ENCODE measurements around the gene LHFPL2. TPM values are rescaled to one million over a fixed set of nuclear protein-coding genes. Genes with fewer than 3 reads are reported as not detected.

The LHFPL2 gene
- total RNA-seq, 1 experiment from 2014 or later: 35.1 TPM

- DNase-seq (ENCODE audit: low read depth): peak; percentile 100
These were observed 143.6 kb downstream of the LHFPL2 start for GRCh38 chr5:78504704-78505677.

GRCh38 chr5:78503958-78504653, 144.5 kb downstream of the LHFPL2 start:
- DNase-seq (ENCODE audit: low read depth): no peak

- DNase-seq (ENCODE audit: low read depth): no peak
These were observed 146.9 kb downstream of the LHFPL2 start for GRCh38 chr5:78501411-78502352.

- no peak for DNase-seq (ENCODE audit: low read depth)
These were observed 147.7 kb downstream of the LHFPL2 start for GRCh38 chr5:78500871-78501270.

GRCh38 chr5:78500028-78500427, 148.5 kb downstream of the LHFPL2 start:
- no peak for DNase-seq (ENCODE audit: low read depth)

- DNase-seq (ENCODE audit: low read depth): no peak
These were observed 149.1 kb downstream of the LHFPL2 start for GRCh38 chr5:78499485-78499884.

- DNase-seq (ENCODE audit: low read depth): peak; percentile 47
These were observed 150.7 kb downstream of the LHFPL2 start for GRCh38 chr5:78497573-78498533.

- DNase-seq (ENCODE audit: low read depth): peak; percentile 88
These were observed 152.2 kb downstream of the LHFPL2 start for GRCh38 chr5:78496373-78496772.

GRCh38 chr5:78495800-78496199, 152.8 kb downstream of the LHFPL2 start:
- DNase-seq (ENCODE audit: low read depth): peak; percentile 63

- DNase-seq (ENCODE audit: low read depth): no peak
These were observed 155.9 kb downstream of the LHFPL2 start for GRCh38 chr5:78492650-78493049.

GRCh38 chr5:78492224-78492623, 156.3 kb downstream of the LHFPL2 start:
- no peak for DNase-seq (ENCODE audit: low read depth)

- DNase-seq (ENCODE audit: low read depth): peak; percentile 21
These were observed 157.7 kb downstream of the LHFPL2 start for GRCh38 chr5:78490709-78491485.

GRCh38 chr5:78487846-78488245, 160.7 kb downstream of the LHFPL2 start:
- no peak for DNase-seq (ENCODE audit: low read depth)

- DNase-seq (ENCODE audit: low read depth): no peak
These were observed 162.4 kb downstream of the LHFPL2 start for GRCh38 chr5:78486218-78486617.

- DNase-seq (ENCODE audit: low read depth): peak; percentile 34
These were observed 164.6 kb downstream of the LHFPL2 start for GRCh38 chr5:78483809-78484521.

- no peak for DNase-seq (ENCODE audit: low read depth)
These were observed 165.6 kb downstream of the LHFPL2 start for GRCh38 chr5:78482948-78483347.

- DNase-seq (ENCODE audit: low read depth): no peak
These were observed 171.8 kb downstream of the LHFPL2 start for GRCh38 chr5:78476795-78477194.

- no peak for DNase-seq (ENCODE audit: low read depth)
These were observed 173.2 kb downstream of the LHFPL2 start for GRCh38 chr5:78475370-78475769.

- DNase-seq (ENCODE audit: low read depth): no peak
These were observed 174.8 kb downstream of the LHFPL2 start for GRCh38 chr5:78473751-78474150.
